Activated CD4-positive, alpha-beta memory T cell treated with anti-CD3 and anti-CD28 coated beads, Interleukin-2, amount 10 ng/mL, durations not matched to agents 7 days and 5 days (primary cell): ENCODE measurements around the gene MAD1L1. TPM values are rescaled to one million over a fixed set of nuclear protein-coding genes. Genes with fewer than 3 reads are reported as not detected.
A peak's percentile ranks its signal among the peaks of the same experiment; 100 is the strongest.
"Not testable (repeated sequence)": the region's sequence is repeated elsewhere in the genome, so short reads cannot be mapped to it uniquely, and the experiment has no call there.

ENCODE experiments used
- CTCF ChIA-PET: fragments of 350-600 bp; sonication (Branson Sonifier 250); formaldehyde crosslinking; loops from one replicate; lab custom pipeline; 2021; ENCODE audit warnings: antibody characterized with exemption, inconsistent platforms; lab: Charles Lee
- POLR2A ChIA-PET: fragments of 350-600 bp; sonication (Branson Sonifier 250); formaldehyde crosslinking; loops from one replicate; lab custom pipeline; 2021; ENCODE audit warnings: antibody characterized with exemption; lab: Charles Lee
- DNase-seq: peaks from one replicate; pipeline ENCODE4 v3.0.0-alpha.2; 2020
- H3K27ac Mint-ChIP-seq: one replicate; pipeline ENCODE4 v1.8.0; 2021; ENCODE audit warnings: mild to moderate bottlenecking, mixed read lengths
- H3K27me3 Mint-ChIP-seq: one replicate; pipeline ENCODE4 v1.8.0; 2021; ENCODE audit warnings: mixed read lengths
- H3K36me3 Mint-ChIP-seq: one replicate; pipeline ENCODE4 v1.8.0; 2021; ENCODE audit warnings: low read depth, mixed read lengths
- H3K4me1 Mint-ChIP-seq: one replicate; pipeline ENCODE4 v1.8.0; 2021; ENCODE audit warnings: mixed read lengths
- H3K4me3 Mint-ChIP-seq: one replicate; pipeline ENCODE4 v1.8.0; 2021; ENCODE audit warnings: mild to moderate bottlenecking, mixed read lengths
- H3K9me3 Mint-ChIP-seq: one replicate; pipeline ENCODE4 v1.8.0; 2021; ENCODE audit warnings: mixed read lengths
- total RNA-seq, 2 experiments: library from RNA; stranded (reverse); gene quantifications; one replicate each; pipeline ENCODE4 v1.2.3, GENCODE V29; 2021

Gene MAD1L1
- total RNA-seq, 2 experiments from 2014 or later: 120 to 136 TPM

GRCh38 chr7:1937252-1937605 lies 295.5 kb downstream of the MAD1L1 start:
- Mint-ChIP-seq H3K27ac (no peak overlapping the region), H3K9me3 (no peaks in the 10 kb centered on the region), H3K27me3 (no peaks in the 10 kb centered on the region), H3K36me3 (peaks cover 72% of the 10 kb centered on the region), H3K4me1 (peaks cover 40% of the 10 kb centered on the region), H3K4me3 (no peak overlapping the region)
- DNase-seq: no peak
- POLR2A ChIA-PET: no interaction called here
- CTCF ChIA-PET: no interaction called here

- Mint-ChIP-seq H3K27ac (no peak overlapping the region), H3K4me1 (peaks cover 36% of the 10 kb centered on the region), H3K4me3 (peak overlapping the region; percentile 24), H3K27me3 (no peaks in the 10 kb centered on the region), H3K36me3 (peaks cover 78% of the 10 kb centered on the region), H3K9me3 (no peaks in the 10 kb centered on the region)
- ChIA-PET CTCF (no interaction called here), POLR2A (no interaction called here)
- no peak for DNase-seq
These were observed 296.1 kb downstream of the MAD1L1 start for GRCh38 chr7:1936531-1937251.

DNA sequence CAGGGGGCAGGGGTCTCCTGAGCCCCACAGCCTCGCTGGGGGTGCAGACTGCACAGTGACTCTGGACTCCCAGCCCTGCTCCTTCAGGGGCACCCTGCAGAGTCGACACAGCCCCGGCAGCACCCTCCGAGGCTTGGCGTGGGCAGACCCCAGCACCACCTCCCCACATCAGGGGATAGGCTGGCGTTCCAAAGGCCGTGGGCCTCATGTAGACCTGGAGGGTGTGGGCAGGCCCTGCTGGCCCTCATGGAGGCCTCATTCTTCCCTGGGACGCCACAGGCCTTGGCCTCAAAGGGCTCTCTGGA lies 296.8 kb downstream of the MAD1L1 start:
- Mint-ChIP-seq H3K36me3 (peaks cover 83% of the 10 kb centered on the region), H3K4me1 (peaks cover 30% of the 10 kb centered on the region), H3K27ac (peak overlapping the region; percentile 7), H3K27me3 (no peaks in the 10 kb centered on the region), H3K4me3 (peak overlapping the region; percentile 24), H3K9me3 (no peaks in the 10 kb centered on the region)
- DNase-seq: no peak
- ChIA-PET CTCF (no interaction called here), POLR2A (interaction anchor here (0.8 kb wide), 1 partner anchor 10 kb away, joined by 3 read pairs; no protein-coding TSS in a partner anchor)

- H3K4me1 Mint-ChIP-seq: peaks cover 24% of the 10 kb centered on the region
- H3K27ac Mint-ChIP-seq: no peak overlapping the region
- no peak overlapping the region for H3K4me3 Mint-ChIP-seq
- no peak for DNase-seq
- H3K9me3 Mint-ChIP-seq: no peaks in the 10 kb centered on the region
- H3K36me3 Mint-ChIP-seq: peaks cover 85% of the 10 kb centered on the region
- CTCF ChIA-PET: no interaction called here
- H3K27me3 Mint-ChIP-seq: no peaks in the 10 kb centered on the region
- POLR2A ChIA-PET: interaction anchor here (0.8 kb wide), 1 partner anchor 9 kb away, joined by 3 read pairs; no protein-coding TSS in a partner anchor
These were observed 297.4 kb downstream of the MAD1L1 start for GRCh38 chr7:1935176-1936005.

DNA sequence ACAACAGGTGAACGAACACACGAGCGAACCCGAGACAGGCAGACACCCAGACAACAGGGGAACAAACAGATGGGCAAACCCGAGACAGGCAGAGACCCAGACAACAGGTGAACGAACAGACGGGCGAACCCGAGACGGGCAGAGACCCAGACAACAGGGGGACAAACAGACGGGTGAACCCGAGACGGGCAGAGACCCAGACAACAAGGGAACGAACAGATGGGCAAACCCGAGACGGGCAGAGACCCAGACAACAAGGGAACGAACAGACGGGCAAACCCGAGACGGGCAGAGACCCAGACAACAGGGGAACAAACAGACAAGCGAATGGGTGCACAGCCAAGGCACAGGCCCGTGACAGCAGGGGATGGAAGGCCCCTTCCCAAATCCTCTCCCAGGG lies 298.0 kb downstream of the MAD1L1 start:
- DNase-seq: no peak
- Mint-ChIP-seq H3K27me3 (no peaks in the 10 kb centered on the region), H3K9me3 (no peaks in the 10 kb centered on the region), H3K4me1 (peaks cover 21% of the 10 kb centered on the region), H3K27ac (no peak overlapping the region), H3K4me3 (no peak overlapping the region), H3K36me3 (peaks cover 78% of the 10 kb centered on the region)
- CTCF ChIA-PET: no interaction called here
- POLR2A ChIA-PET: no interaction called here

DNA sequence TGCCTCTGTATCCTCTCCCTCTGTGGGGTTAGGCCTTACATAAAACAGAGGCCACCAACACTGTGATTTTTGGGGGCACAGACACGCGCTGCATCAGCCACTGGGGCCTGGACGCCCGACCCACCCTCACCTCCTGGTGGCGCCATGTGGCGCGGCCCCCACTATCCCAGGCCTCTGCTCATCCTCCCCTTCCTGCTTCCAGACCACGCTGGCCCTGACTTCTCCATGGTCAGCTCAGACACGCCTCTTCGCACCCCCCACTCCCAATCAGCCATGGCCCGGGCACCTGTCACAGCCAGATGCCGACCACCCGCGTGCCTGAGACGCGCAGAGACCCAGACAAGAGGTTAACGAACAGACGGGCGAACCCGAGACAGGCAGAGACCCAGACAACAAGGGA lies 298.7 kb downstream of the MAD1L1 start:
- Mint-ChIP-seq H3K27ac (no peak overlapping the region), H3K4me3 (no peak overlapping the region), H3K27me3 (no peaks in the 10 kb centered on the region), H3K4me1 (peaks cover 19% of the 10 kb centered on the region), H3K36me3 (peaks cover 72% of the 10 kb centered on the region), H3K9me3 (no peaks in the 10 kb centered on the region)
- DNase-seq: no peak
- ChIA-PET CTCF (no interaction called here), POLR2A (no interaction called here)

DNA sequence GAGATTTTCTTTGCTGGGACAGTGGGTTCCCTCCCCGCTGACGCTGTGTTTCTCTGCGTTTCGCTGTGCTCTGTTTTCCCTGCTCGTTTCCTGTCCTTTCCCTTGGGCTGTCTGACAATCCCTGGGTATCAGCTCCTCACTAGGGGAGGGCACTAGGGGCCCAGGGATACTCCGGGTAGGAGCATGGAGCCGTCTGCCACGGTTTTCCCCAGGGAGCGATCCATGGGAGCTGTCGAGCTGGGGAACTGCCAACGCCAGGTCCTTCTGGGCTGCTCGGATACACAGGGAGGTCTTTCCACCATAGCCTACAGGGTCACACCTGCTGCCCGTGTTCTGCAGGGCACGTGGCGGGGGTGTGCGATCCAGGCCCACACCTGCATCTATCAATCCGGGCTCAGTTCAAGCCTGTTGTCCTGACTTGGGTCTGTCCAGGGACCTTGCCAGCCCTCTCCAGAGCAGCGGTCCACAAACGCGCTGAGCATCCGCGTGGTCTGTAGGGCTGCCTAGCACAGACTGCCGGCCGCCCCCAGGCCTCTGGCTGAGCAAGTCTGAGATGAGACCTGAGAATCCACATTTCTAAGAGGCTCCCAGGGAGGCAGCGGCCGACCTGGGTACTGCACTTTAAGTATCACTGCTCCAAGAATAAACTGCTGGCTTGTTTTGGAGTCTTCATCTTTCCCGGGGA lies 299.5 kb downstream of the MAD1L1 start:
- Mint-ChIP-seq H3K9me3 (no peaks in the 10 kb centered on the region), H3K27ac (no peak overlapping the region), H3K27me3 (peaks cover 4% of the 10 kb centered on the region), H3K36me3 (peaks cover 67% of the 10 kb centered on the region), H3K4me3 (no peak overlapping the region), H3K4me1 (peaks cover 11% of the 10 kb centered on the region)
- CTCF ChIA-PET: no interaction called here
- POLR2A ChIA-PET: no interaction called here
- DNase-seq: no peak

GRCh38 chr7:1931951-1932270 lies 300.8 kb downstream of the MAD1L1 start:
- Mint-ChIP-seq H3K36me3 (peaks cover 65% of the 10 kb centered on the region), H3K27me3 (peaks cover 5% of the 10 kb centered on the region), H3K4me3 (no peak overlapping the region), H3K9me3 (no peaks in the 10 kb centered on the region), H3K27ac (no peak overlapping the region), H3K4me1 (peaks cover 11% of the 10 kb centered on the region)
- CTCF ChIA-PET: no interaction called here
- no peak for DNase-seq
- POLR2A ChIA-PET: no interaction called here

- H3K36me3 Mint-ChIP-seq: peaks cover 60% of the 10 kb centered on the region
- ChIA-PET POLR2A (no interaction called here), CTCF (no interaction called here)
- no peak overlapping the region for H3K4me3 Mint-ChIP-seq
- peaks cover 5% of the 10 kb centered on the region for H3K27me3 Mint-ChIP-seq
- no peak overlapping the region for H3K27ac Mint-ChIP-seq
- peaks cover 16% of the 10 kb centered on the region for H3K4me1 Mint-ChIP-seq
- no peak for DNase-seq
- H3K9me3 Mint-ChIP-seq: no peaks in the 10 kb centered on the region
These were observed 301.3 kb downstream of the MAD1L1 start for GRCh38 chr7:1931256-1931950.

DNA sequence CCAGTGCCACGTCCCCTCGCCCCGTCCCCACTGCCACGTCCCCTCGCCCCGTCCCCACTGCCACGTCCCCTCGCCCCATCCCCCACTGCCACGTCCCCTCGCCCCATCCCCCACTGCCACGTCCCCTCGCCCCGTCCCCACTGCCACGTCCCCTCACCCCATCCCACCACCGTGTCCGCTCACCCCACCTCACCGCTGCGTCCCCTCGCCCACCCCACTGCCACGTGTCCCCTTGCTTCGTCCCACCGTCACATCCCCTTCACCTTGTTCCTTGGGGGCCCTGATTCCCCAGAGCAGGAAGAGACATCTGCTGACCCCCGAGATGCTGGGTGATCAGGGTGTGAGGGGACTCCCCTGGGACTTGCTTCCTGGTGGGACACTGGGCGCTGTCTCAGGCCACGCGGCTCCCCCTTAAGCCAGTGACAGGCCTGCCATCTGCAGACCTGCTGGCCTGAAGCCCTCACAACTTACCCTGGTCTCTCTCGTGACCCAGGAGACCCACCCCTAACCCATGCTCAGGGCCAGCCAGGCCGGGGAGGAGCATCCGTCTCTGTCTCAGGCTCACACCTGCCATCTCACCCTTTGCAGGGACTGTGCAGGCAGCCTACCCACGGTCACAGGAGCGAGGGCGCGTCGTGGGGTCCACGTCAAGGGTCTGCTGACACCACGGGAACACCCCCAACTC lies 302.2 kb downstream of the MAD1L1 start:
- Mint-ChIP-seq H3K27me3 (peaks cover 5% of the 10 kb centered on the region), H3K27ac (no peak overlapping the region), H3K4me1 (peaks cover 24% of the 10 kb centered on the region), H3K9me3 (no peaks in the 10 kb centered on the region), H3K36me3 (peaks cover 53% of the 10 kb centered on the region), H3K4me3 (no peak overlapping the region)
- CTCF ChIA-PET: no interaction called here
- POLR2A ChIA-PET: no interaction called here
- DNase-seq: no peak

DNA sequence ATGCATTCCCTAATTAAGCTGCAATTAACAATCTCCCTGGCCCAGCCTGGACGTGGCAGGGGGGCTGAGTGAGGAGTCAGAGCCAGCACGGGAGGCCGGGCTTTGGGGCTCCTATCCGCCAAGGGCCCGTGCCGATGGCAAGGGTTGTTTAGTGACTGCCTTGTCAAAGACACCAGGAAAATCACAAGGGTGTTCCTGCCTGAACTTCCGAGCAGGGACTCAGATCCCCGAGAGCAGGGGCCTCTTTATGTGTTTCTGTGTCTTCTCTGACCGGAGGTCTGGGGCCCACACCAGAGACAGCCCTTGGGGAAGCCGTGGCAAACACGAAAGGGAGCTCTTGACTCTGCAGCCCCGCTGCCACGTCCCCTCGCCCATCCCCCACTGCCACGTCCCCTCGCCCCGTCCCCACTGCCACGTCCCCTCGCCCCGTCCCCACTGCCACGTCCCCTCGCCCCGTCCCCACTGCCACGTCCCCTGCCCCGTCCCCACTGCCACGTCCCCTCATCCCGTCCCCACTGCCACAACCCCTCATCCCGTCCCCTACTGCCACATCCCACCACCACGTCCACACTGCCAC lies 303.3 kb downstream of the MAD1L1 start:
- POLR2A ChIA-PET, DNase-seq, H3K27me3 Mint-ChIP-seq, H3K9me3 Mint-ChIP-seq, H3K27ac Mint-ChIP-seq, H3K4me3 Mint-ChIP-seq, CTCF ChIA-PET: not testable (repeated sequence)
- H3K36me3 Mint-ChIP-seq: peaks cover 43% of the 10 kb centered on the region
- H3K4me1 Mint-ChIP-seq: peaks cover 35% of the 10 kb centered on the region

GRCh38 chr7:1928645-1929348 lies 303.9 kb downstream of the MAD1L1 start:
- Mint-ChIP-seq H3K4me1 (peaks cover 38% of the 10 kb centered on the region), H3K36me3 (peaks cover 43% of the 10 kb centered on the region), H3K27ac (no peak overlapping the region), H3K27me3 (peaks cover 12% of the 10 kb centered on the region), H3K4me3 (no peak overlapping the region), H3K9me3 (no peaks in the 10 kb centered on the region)
- ChIA-PET CTCF (no interaction called here), POLR2A (no interaction called here)
- DNase-seq: no peak
